K562 (cell line): ENCODE results near the gene RNF2. TPM values are rescaled to one million over a fixed set of nuclear protein-coding genes. Genes with fewer than 3 reads are reported as not detected.

ENCODE experiments used
- ATAC-seq: fragments of 200-7000 bp; cut with Tn5 transposase; 3 replicates; pipeline ENCODE4 v1.9.1; 2020; ENCODE audit warnings: moderate library complexity
- BruUV-seq: library from RNA; stranded (reverse); fragments of 400-500 nt; replicated peaks from 2 replicates; lab custom pipeline; 2021; lab: Mats Ljungman, UMichigan
- CTCF ChIA-PET: fragments of 300-600 bp; formaldehyde crosslinking; extraction: SDS; loops from one replicate; lab custom pipeline; 2021; ENCODE audit warnings: low intra/inter-chr PET ratio; lab: Yijun Ruan, JAX
- POLR2A ChIA-PET: fragments of 300-600, 350-650 bp; sonication (Branson Sonifier 250); formaldehyde crosslinking; extraction: SDS; loops from one replicate; lab custom pipeline; 2021; ENCODE audit warnings: antibody characterized with exemption, inconsistent platforms; lab: Yijun Ruan, JAX
- DNase-seq, 4 experiments: peaks; one replicate each; pipeline versions ENCODE4 v3.0.0 to v3.0.0-alpha.2; 2011 to 2018; ENCODE audit warnings: low spot score in 3 of 4, mixed read lengths in 3 of 4; ENCODE audit errors: extremely low read depth in 1 of 4
- FAIRE-seq: peaks from 2 replicates; lab custom pipeline; 2011; peaks lifted over from hg19 to GRCh38; lab: Jason Lieb, UNC
- H2AFZ ChIP-seq: 2 replicates; pipeline ENCODE4 v1.6.0; 2011; ENCODE audit warnings: low read depth, low read length, control low read depth, inconsistent platforms
- H3K27ac ChIP-seq: fragments of 200-600 bp; 3 replicates; pipeline ENCODE4 v1.8.0; 2011; ENCODE audit warnings: low read depth, mild to moderate bottlenecking, control low read depth, inconsistent platforms, low read length, moderate library complexity, mixed read lengths; ENCODE audit errors: extremely low read depth
- H3K27me3 ChIP-seq, 2 experiments: fragments of 300-600 bp in 1 of 2; 2 replicates in 1 of 2; 3 replicates in 1 of 2; pipeline versions ENCODE4 v1.6.0 to v1.8.0; 2011; ENCODE audit warnings: inconsistent platforms in 2 of 2, low read length in 2 of 2, mild to moderate bottlenecking in 1 of 2, mixed read lengths in 1 of 2, moderate library complexity in 1 of 2; ENCODE audit not compliant: control insufficient read depth in 2 of 2, insufficient read depth in 2 of 2
- H3K36me3 ChIP-seq: fragments of 300-600 bp; 3 replicates; pipeline ENCODE4 v1.8.0; 2011; ENCODE audit warnings: mild to moderate bottlenecking, low read length, inconsistent platforms; ENCODE audit not compliant: control insufficient read depth, insufficient read depth
- H3K4me1 ChIP-seq, 2 experiments: fragments of 200-600 bp in 1 of 2; replicated peaks in 1 of 2; 2 replicates in 1 of 2; 3 replicates in 1 of 2; pipeline versions ENCODE4 v1.5.1 to v1.8.0; 2011; ENCODE audit warnings: inconsistent platforms in 2 of 2, low read length in 2 of 2, mild to moderate bottlenecking in 1 of 2, mixed read lengths in 1 of 2, moderate library complexity in 1 of 2; ENCODE audit not compliant: control insufficient read depth in 2 of 2, insufficient read depth in 2 of 2
- H3K4me2 ChIP-seq: 2 replicates; pipeline ENCODE4 v1.6.1; 2011; ENCODE audit warnings: low read length, control low read depth, inconsistent platforms, mixed read lengths; ENCODE audit not compliant: insufficient read depth
- H3K4me3 ChIP-seq: fragments of 200-600 bp; sonication (generic), shearing (Covaris generic); 2 replicates; pipeline ENCODE4 v1.5.1; 2016; ENCODE audit warnings: control low read depth, inconsistent platforms
- H3K79me2 ChIP-seq: fragments of 200-600 bp; 3 replicates; pipeline ENCODE4 v1.8.0; 2011; ENCODE audit warnings: low read length, inconsistent platforms; ENCODE audit not compliant: control insufficient read depth, insufficient read depth
- H3K9ac ChIP-seq, 2 experiments: 2 replicates each; pipeline versions ENCODE4 v1.6.0 to v1.6.1; 2011; ENCODE audit warnings: low read depth in 2 of 2, low read length in 2 of 2, control low read depth in 1 of 2, inconsistent platforms in 1 of 2, mild to moderate bottlenecking in 1 of 2, mixed read lengths in 1 of 2; ENCODE audit not compliant: insufficient read depth in 1 of 2
- H3K9me1 ChIP-seq: one replicate; pipeline ENCODE4 v1.6.0; 2011; ENCODE audit warnings: inconsistent platforms, mild to moderate bottlenecking, low read length, moderate library complexity; ENCODE audit not compliant: control insufficient read depth, insufficient read depth
- H3K9me3 ChIP-seq: replicated peaks from 2 replicates; pipeline ENCODE4 v1.5.1; 2011; ENCODE audit warnings: low read depth, low read length, inconsistent platforms; ENCODE audit not compliant: control insufficient read depth, insufficient read depth
- H4K20me1 ChIP-seq: replicated peaks from 2 replicates; pipeline ENCODE4 v1.6.1; 2011; ENCODE audit warnings: low read length, inconsistent platforms, mixed read lengths; ENCODE audit not compliant: control insufficient read depth, insufficient read depth
- ARID3A ChIP-seq: IDR thresholded peaks from 2 replicates; pipeline ENCODE4 v1.6.1; 2012; ENCODE audit warnings: low read depth, low read length, improper control_type of control experiment, borderline replicate concordance
- BDP1 ChIP-seq: IDR thresholded peaks from 3 replicates; pipeline ENCODE4 v1.6.1; 2011; ENCODE audit not compliant: insufficient read length, insufficient read depth
- CBFA2T2 ChIP-seq: fragments of 450-650 bp; conservative IDR thresholded peaks from 2 replicates; pipeline ENCODE4 v1.6.1; 2017; ENCODE audit warnings: mild to moderate bottlenecking
- GTF2B ChIP-seq: IDR thresholded peaks from 2 replicates; pipeline ENCODE4 v1.6.1; 2011; ENCODE audit not compliant: insufficient read length; ENCODE audit errors: extremely low read depth
- HINFP ChIP-seq: fragments of 450-650 bp; conservative IDR thresholded peaks from 2 replicates; pipeline ENCODE4 v1.6.1; 2016; ENCODE audit warnings: missing genetic modification characterization, low read depth, mild to moderate bottlenecking, control low read depth, missing compliant biosample characterization
- NONO ChIP-seq, 2 experiments: fragments of 200-400 bp in 1 of 2; fragments of 450-650 bp in 1 of 2; formaldehyde crosslinking in 1 of 2; IDR thresholded peaks; 2 replicates each; pipeline ENCODE4 v1.6.1; 2017; ENCODE audit warnings: low read depth in 2 of 2, mild to moderate bottlenecking in 2 of 2, moderate library complexity in 2 of 2, low read length in 1 of 2
- NR0B1 ChIP-seq: fragments of 450-650 bp; IDR thresholded peaks from one replicate; pipeline ENCODE4 v1.6.1; 2018; ENCODE audit warnings: mild to moderate bottlenecking, moderate library complexity; ENCODE audit not compliant: partially characterized antibody
- TCFL5 ChIP-seq: fragments of 250-450 bp; sonication (Bioruptor Pico); conservative IDR thresholded peaks from 2 replicates; pipeline ENCODE4 v1.6.1; 2021; ENCODE audit warnings: mild to moderate bottlenecking, moderate library complexity, matching md5 sums
- UBTF ChIP-seq, 2 experiments: IDR thresholded peaks; 2 replicates each; pipeline ENCODE4 v1.6.1; 2012; ENCODE audit warnings: improper control_type of control experiment in 2 of 2, low read depth in 2 of 2, low read length in 2 of 2, borderline replicate concordance in 1 of 2
- ZNF212 ChIP-seq: fragments of 450-650 bp; formaldehyde crosslinking; IDR thresholded peaks from 2 replicates; pipeline ENCODE4 v1.4.0; 2020; ENCODE audit warnings: mild to moderate bottlenecking
- ZNF280A ChIP-seq: fragments of 450-650 bp; IDR thresholded peaks from 2 replicates; pipeline ENCODE4 v1.6.1; 2018; ENCODE audit warnings: mild to moderate bottlenecking, low read depth; ENCODE audit not compliant: partially characterized antibody
- WGBS: fragments of 100-300 bp; shearing (Covaris generic); methylation state at CpG from one replicate; pipeline ENCODE4 v1.1.6; 2016; ENCODE audit warnings: low coverage, mixed read lengths; ENCODE audit not compliant: insufficient coverage; ENCODE audit errors: missing lambda C conversion rate; 5-methylcytosine and 5-hydroxymethylcytosine counted together
- in situ Hi-C: fragments of 300-500 bp; cut with MboI; formaldehyde crosslinking; loops from 4 replicates; pipeline ENCODE4 v1.15.0; 2018; ENCODE audit warnings: inconsistent platforms, mixed read lengths
- intact Hi-C: fragments of 100-400 bp; cut with micrococcal nuclease; formaldehyde crosslinking; loops from 2 replicates; pipeline ENCODE4 v1.14.2; 2022
- polyA plus RNA-seq, 8 experiments: library from polyadenylated mRNA; depleted of rRNA in 4 of 8; stranded (reverse) in 5 of 8; unstranded in 3 of 8; fragments of >200 nt; fragmentation: Nextera tagmentation in 2 of 8; fragmentation: Illumina TruSeq in 1 of 8; extraction: Ambion mirVana in 2 of 8; extraction: Trizol in 1 of 8; gene quantifications; 2 replicates each; pipeline versions ENCODE4 v1.2.1 to v1.2.3, GENCODE V29; 2011 to 2014; ENCODE audit warnings: inconsistent platforms in 1 of 8, missing spikeins in 1 of 8
- total RNA-seq, 7 experiments: library from RNA; depleted of rRNA in 6 of 7; stranded (reverse); fragments of >200 nt in 6 of 7; fragmentation: Illumina TruSeq in 2 of 7; extraction: Trizol in 2 of 7; gene quantifications; 2 replicates each; pipeline versions ENCODE4 v1.2.1 to v1.2.3, GENCODE V29; 2011 to 2021; ENCODE audit warnings: low replicate concordance in 1 of 7

The RNF2 gene
- total and polyA plus RNA-seq, 9 of the 15 experiments (the other 6 are each of a cell fraction or from before 2014, with no cell fraction given), result 7.1 to 66.5 (median 32.9) TPM

GRCh38 chr1:185091480-185091879 lies 46.1 kb downstream of the RNF2 start:
- Histone ChIP-seq H3K4me2 (no peak overlapping the region), H3K36me3 (peaks cover 63% of the 10 kb centered on the region), H3K9me3 (no peaks in the 10 kb centered on the region), H3K9ac (no peak overlapping the region), H3K9me1 (no peaks in the 10 kb centered on the region), H2AFZ (no peak overlapping the region), H3K27me3 (no peaks in the 10 kb centered on the region), H3K27ac (no peak overlapping the region), H3K4me1 (no peaks in the 10 kb centered on the region), H3K79me2 (peaks cover 11% of the 10 kb centered on the region; the same call in 2 of the 3 replicates), H4K20me1 (no peaks in the 10 kb centered on the region), H3K4me3 (no peak overlapping the region)
- POLR2A ChIA-PET, result interaction anchor here (1.1 to 1.6 kb wide), 2 partner anchors 14 to 34 kb away, joined by 4 read pairs; no protein-coding TSS in a partner anchor
- WGBS, result 83% methylated on average over 4 of the region's 5 CpGs
- ATAC-seq (no peak), FAIRE-seq (no peak), DNase-seq (no peak)
- in situ Hi-C loops, result no loop called here
- TF ChIP-seq NR0B1 (no peak), ZNF212 (CRISPR knock-in tag) (no peak), TCFL5 (CRISPR knock-in tag) (no peak), ZNF280A (no peak), BDP1 (no peak), UBTF (IDR thresholded peaks at IDR 0.05; ENCODE audit: borderline replicate concordance in 1 of 2, low read depth in 2 of 2, low read length in 2 of 2) (no peak), GTF2B (no peak), HINFP (tag) (no peak), CBFA2T2 (no peak), NONO (IDR thresholded peaks at IDR 0.05; ENCODE audit: low read depth in 2 of 2, low read length in 1 of 2) (no peak), ARID3A (no peak)
- CTCF ChIA-PET, result no interaction called here
- intact Hi-C loops, result no loop called here
- no TSS peak for BruUV-seq
